Stimulated activated CD4-positive, alpha-beta T cell treated with anti-CD3 and anti-CD28 coated beads, Interleukin-2, amount 100 ng/mL, for 24 hours (primary cell): ENCODE results near the gene EFNB2.

Source experiments
- DNase-seq, 2 donors: peaks; one replicate each; pipeline ENCODE4 v3.0.0-alpha.2; 2020

The EFNB2 gene

DNA sequence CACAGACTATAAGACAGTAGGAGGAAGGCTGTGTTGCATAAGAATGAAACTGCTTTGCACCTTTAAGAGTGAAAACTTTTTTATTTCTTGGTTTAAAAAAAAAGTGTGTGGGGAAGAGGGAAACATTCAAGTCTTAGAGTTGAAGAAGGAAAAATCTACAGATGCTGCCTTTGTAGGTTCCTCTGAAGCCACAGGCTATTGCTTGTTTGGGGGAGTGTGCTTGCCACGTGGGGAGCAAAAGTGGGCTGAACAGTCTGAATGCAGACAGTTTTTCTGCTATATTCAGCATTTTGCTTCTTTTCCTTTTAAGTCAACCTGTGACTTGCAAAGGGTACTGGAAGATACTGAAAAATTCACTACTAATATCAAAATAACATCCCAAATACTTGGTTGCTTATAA lies 36.9 kb downstream of the EFNB2 start:
- DNase-seq: no peak

DNA sequence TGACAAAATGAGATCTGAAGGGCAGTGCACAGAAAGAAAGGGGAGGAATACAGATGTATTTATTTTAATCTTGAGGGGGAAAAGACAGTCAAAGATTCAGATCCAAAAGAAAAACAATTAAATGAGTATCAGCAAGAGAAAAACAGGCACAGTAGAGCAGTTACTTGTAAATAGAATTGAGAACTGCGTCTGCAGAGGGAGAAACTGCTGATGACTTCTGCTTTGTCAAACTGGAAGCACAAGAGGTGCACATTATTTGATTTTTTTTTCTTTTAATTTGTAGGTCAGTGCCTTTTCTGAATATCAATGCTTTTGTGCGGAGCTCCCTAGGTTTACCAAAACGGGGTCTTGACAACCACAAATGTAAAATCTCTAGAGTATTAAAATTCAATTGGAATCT lies 37.3 kb downstream of the EFNB2 start:
- DNase-seq: no peak

DNA sequence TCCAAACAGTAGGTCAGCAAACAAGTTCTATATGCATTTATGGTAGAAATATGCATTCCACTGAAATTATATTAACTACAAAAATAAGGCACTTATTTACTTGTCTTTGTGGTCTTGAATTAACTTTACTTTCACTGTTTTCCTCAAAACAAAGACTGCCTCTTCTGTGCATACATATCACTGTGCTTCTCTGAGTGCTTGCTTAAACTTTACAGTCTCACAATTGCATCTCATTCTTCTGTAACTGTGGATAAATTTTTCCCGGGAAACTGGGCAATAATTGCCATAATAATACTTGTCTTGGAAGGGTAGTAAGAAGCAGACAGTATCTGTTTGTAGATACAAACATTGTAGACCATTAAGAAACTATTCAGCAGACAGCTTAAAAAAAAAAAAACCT lies 38.4 kb downstream of the EFNB2 start:
- no peak for DNase-seq

DNA sequence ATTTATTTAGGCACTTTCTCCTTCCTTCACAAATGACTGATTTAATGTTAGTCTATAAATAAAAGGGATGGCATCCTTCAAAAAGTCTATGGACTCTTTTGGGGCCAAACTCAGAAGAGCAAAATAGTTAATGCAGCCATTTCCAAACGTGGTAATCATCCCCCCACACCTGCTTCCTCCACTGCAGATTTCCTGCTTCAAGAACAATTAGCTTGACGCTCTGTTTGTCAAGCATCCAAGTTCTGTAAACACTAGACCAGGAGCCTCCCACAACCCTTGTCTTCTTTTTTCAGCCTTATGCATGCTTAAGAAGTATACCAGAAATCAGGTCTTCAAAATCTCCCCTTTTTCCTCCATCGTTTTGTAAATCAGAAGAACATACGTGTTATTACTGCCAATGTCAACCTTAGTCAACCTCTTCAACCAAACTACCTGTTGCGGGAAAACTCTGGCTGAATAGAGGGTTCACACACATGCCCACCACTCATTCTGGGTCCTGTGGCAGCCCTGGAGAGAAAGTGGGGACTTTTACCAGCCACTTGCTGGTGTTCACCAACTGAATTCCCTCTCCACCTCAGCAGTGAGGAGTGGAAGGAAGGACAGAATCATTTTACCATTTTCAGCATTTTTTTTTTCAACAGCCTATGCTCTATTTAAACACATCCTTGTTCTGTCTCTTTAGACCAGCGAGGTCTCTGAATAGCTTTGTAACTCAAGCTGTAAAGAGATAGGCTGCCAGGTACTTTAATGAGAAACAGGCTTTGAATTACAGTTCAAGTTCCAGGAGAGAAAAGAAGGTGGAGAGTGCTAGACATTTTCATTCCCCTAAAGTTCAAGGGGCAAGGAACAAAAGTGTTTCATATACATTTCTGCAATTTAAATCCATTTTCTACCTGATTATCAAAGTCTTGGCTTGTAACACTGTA lies 39.1 kb downstream of the EFNB2 start:
- DNase-seq: no peak

DNA sequence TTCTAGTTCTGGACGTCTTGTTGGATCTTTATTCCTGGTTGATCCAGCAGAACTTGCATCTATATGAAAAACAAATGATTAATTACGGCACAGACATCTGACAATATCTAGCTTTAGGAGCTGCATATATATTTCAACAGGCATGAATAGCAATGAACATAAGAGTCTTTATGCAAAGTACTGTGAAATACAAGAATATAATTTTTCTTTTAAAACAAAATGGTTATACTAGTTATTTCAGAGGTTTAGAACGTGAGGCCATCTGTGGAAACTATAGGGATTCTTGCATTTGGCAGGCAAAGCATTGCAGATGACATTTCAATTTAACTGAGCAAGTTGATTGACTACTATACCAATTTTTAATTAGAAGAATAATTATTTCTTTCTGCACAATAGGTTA lies 40.5 kb downstream of the EFNB2 start:
- no peak for DNase-seq

DNA sequence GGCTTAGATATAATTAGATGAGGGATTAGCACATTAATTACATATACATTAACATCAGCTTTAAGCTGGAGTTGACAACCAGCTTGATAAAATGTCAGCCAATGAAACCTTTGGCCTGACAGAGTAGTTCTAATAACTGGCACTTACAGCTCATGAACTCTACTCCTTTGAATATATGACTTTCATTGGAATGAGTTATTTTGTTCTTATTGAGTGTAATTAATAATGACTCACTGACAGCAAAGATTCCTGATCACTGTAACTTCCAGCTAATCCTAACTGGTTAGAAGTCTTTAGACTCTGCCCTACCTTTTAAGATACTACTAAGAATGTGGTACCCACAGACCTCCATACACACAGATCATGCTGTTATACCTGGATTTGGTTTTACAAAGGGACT lies 41.0 kb downstream of the EFNB2 start:
- DNase-seq: no peak

DNA sequence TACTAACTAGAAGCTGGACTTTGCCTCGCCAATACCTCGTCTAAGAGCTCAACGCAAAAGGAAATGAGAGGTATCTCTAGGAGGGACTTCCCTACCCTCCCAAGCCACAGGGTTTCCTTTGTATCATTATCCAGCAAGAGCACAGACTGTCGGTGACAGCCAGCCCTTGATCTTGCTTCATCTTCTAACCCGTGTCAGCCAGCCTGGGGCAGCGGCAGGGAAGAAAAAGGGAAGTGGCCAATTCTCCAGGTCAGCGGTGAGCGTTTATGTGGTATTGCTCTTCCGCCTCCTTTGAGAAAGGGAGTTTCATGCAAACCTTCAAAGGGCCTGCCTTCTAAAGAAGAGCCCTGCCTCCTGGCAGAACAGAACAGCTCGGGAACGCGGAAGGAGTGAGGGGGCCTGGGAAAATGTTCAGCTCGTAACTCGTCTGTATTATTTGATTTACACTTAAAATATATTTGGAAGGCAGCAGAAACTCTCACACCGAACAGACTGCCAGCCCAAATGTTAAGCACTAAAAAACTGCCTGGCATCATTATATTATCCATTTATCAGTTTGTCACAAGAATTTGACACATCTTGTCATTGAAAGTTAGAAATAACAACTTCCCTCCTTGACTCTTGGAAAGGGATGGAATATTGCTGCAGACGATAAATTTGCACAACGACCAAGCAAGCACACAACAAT lies 41.8 kb downstream of the EFNB2 start:
- DNase-seq: no peak

DNA sequence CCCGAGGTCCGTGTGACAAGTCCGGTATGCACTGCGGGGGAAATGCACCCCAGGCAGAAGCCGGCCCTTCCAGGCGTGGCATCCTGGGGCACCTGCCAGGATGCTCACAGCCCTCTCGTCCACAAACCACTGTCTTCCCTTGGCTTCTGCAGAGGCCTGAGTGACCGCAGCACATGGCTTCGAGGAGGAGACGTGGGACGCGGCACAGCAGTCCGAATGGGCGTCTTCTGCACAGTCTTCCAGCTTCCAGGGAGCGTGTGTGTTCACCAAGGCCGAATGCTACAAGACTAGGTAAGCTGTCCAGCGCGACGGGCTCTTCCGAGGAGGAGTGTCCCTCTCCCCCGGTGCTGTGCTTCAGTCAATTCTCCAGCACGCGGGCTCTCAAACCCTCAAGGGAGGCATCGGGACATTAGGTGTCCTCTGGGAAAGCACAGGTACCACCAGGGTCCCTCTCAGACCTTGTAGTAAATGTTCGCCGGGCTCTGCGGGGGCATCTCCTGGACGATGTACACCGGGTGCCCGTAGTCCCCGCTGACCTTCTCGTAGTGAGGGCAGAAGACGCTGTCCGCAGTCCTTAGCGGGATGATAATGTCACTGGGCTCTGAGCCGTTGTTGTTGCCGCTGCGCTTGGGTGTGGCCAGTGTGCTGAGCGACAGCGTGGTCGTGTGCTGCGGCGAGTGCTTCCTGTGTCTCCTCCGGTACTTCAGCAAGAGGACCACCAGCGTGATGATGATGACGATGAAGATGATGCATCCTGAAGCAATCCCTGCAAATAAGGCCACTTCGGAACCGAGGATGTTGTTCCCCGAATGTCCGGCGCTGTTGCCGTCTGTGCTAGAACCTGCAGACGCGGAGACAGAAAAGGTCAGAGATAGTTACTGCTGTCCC lies 42.6 kb downstream of the EFNB2 start:
- DNase-seq: no peak

DNA sequence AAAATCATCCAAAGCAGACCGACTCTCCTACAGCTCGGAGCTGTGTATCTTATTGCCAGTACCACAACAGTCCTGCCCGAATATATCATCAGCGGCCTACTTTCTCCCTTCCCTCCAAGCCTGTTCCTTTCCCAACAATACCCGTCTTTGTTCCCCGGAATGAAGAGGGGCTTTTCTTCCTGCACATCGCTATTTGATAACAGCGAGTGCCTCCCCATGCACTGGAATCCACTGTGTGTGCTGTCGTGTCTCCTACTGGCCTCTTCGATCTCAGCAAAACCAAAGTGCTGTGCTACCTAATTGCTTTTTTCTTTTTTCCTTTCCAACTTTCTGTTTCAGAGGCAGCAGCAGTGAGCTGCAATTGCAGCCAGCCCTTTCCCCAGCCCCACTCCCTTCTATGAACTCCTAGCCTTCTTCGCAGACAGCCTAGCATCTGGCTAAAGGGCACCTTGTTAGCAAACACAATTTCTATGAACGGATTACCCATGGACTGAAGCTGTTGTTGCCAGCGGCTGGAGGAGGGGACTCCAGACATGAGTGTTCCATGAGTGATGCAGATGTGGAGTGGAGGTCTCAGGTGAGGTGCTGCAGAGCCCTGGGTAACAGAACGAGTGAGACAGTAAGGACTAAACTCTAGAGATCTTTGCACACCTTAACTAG lies 43.4 kb downstream of the EFNB2 start:
- DNase-seq: no peak

DNA sequence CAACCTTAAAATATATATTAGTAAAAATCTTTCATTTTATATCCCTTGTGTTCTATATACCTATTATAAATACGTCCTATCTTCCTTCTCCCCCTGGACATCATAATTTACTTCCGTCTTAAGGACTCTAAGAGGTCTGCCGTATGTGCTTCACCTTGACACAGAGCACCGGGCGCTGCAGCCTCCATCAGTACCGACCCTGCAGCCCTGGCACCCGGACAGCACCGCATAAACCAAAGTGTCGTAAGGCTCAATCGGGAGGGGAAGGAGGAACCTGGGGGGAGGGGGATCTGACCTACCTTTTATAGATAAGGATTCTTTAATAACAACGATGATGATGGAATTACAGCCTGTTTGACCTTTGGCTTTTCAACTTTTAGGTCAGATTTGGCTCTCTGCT lies 44.0 kb downstream of the EFNB2 start:
- DNase-seq: no peak

DNA sequence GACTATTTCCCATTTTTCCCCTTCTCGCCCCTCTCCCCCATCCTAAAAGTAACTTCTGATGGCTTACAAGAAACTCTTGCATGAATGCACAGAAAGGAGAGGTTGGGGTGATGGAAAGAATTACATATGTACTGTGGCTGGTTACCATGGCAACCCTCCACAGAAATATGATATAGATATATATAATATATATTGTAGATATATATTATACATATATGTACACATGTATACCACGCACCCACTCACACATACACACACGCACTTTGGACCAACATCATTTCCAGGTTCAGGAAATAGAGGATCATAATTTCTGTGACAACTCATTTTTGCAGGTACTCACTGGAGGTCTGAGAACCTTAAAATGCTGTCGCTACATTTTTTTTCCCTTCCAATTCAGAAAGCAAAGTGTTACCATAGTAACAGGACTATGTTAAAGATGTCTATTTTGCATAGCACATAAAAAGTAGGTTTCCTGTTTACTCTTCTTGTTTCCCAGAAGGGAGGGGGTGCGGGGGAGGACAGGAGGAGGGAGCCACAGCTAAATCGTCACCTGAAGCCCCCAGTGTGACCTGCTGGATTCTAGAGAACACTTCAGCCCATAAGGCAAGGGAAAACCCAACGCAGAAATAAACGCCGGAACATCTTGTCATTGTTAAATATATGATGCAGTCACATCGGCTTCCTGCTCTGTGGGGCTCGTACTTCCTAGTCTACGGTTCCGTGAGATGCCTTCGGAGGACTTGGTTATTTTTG lies 44.7 kb downstream of the EFNB2 start:
- DNase-seq: no peak

DNA sequence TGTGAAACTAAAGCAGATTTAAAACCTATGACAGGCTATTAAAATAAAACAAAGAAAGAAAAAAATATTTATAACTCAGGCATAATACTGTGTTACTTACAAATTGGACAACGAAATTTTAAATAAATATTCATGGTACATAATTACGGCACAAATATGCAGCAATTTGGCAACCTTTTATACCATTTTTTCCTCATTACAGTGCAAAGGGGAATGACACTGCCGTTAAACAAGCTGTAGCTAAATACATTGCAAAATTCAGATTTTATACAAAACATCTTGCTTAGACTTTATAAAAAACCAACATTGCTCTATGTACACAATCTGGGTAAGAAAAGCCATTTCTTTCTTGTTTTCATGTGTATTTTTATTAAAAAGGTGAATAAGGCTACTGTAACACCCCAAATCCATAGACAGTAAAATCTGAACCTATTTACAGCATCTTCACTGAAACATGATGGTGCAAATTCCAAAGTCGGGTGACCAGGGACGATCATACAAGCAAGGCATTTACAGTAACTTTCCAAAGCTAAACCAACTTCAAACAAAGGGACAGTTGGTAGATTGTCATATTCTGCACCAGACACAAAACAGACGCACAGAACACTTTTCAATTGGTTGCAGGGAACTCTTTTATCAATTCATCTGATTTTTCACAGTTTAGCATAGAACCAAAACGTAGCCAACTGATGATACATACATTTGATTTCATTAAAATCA lies 45.5 kb downstream of the EFNB2 start:
- no peak for DNase-seq

DNA sequence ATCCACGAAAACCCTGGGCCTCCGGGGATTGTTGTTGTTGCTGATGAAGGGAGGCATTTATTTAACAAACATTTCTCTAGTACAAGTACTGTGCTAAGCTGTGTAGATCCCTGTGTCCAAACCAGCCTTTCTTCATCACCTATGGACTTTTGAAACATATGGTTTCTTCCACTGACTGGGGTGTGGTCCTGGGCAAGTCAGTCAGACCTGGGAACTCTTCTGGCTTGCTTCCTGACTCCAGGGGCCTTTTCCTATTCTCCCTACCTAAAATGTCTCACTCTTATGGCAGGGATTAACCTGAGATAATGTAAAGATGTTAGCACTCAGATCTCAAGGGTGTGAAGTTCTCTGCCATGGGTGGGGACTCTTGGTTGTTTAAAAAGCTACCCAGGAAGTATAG lies 46.8 kb downstream of the EFNB2 start:
- DNase-seq: no peak

DNA sequence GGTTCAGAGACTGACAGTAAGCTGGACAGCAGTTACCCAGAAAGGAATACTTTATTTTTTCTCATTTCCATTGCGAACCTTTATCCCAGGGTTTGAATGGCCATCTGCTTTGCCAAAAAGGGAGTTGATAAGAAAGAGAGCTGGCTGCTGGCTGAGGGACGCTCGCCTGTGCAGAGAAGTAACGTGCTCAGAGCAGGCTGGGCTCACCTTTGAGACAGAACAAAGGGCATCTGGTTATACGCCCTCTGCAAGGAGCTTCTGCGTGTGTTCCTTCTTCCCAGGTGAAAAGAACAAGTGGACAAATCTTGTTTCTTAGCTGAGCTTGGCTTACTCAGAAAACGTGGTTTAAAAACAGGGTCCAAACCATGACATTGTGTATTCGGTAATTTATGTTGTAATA lies 47.4 kb downstream of the EFNB2 start:
- DNase-seq: no peak

DNA sequence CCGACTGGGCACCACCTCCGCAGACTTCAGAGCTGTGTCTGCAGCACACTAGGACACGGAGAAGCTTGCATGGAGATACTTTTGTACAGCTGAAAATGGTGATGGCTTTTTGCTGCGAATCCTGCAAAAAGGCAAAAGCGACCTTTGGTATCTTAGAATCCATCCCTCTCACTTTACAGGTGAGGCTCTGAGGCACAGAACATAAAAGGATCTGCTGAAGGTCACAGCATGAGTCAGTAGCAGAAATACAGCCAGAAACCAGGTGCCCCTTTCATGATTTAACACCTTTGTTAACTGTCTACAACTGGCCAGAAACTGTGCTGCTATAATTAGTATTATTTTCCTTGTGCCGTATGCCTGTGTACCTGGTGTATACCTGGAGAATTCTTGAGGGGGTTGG lies 48.3 kb downstream of the EFNB2 start:
- no peak for DNase-seq

DNA sequence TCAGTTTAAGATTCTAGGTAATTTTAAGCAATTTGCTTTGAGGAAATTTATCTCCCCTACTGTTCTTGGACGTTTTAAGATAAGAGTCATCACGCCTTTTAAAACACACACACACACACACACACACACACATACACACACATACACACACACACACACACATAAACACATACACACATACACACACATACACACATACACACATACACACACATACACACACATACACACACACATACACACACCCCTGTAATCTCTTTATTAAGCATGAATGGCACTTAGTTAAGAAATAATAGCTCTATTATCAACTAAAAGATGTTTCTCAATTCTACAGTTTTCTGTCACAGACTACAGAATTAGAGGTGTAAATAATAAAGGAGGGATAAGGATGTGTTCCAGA lies 49.2 kb downstream of the EFNB2 start:
- DNase-seq: no peak

DNA sequence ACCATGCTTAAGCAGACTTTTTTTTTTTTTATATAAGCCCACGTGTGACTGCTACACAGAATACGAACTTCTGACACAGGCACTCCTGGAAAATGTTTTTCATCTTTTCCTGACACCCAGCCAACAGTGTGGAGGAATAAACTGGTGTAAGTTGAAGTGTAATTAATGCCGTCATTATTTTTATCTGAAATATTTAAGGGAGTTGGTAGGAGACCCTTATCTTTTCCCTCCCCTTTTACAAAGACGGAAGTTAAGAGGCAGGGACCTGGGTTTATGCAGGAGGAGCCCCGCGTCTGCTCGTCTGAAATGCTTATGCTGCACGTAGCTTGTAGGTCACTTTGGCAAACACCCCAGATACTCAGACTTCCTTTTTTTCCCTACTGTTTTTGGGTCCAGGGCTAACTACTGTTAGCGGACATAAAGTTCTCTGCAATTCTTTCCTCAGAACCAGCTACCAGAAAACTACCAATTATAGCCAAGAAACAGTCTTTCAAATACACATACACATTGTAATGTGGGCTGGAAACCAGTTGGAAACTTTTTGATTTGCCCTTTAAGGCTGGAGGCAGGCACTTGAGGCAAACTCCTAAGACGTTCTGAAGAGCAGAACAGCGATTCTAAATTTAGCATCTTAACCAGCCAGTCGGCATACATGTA lies 50.8 kb downstream of the EFNB2 start:
- no peak for DNase-seq

DNA sequence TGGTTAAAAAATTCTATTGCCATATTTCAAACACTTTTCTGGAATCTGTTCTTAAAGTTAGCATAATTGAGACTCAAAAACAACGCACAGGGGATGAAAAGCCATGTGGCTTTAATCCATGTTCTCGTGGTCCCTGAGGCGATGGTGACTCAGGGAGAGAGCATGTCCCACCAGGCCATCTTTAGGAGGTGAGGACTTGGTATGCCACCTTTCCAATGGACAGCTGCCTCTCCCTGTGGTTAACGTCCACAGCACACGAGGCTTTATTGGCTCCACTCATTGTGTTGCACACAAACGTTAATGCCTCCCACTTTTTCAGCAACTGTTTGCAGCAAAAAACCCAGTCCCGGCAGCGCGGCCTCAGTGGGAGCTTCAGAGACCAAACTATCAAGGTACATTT lies 51.4 kb downstream of the EFNB2 start:
- no peak for DNase-seq

DNA sequence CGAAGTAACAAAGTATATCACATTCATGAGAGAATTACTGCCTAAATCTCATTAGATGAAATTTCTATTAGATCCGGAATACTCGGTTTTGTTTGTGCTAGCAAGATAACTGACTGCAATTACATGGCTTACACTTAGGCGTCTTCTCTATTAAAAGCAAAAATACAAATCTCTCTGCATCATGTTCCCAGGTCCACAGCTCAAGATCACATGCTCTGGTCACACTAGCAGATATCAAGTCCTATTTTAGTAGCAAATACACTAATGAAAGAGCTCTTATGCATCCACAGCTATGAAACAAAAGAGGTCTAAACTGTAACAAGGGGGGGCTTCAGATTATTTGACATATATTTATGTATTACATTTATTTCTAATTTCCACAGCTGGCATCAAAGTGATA lies 53.5 kb downstream of the EFNB2 start:
- DNase-seq: no peak

DNA sequence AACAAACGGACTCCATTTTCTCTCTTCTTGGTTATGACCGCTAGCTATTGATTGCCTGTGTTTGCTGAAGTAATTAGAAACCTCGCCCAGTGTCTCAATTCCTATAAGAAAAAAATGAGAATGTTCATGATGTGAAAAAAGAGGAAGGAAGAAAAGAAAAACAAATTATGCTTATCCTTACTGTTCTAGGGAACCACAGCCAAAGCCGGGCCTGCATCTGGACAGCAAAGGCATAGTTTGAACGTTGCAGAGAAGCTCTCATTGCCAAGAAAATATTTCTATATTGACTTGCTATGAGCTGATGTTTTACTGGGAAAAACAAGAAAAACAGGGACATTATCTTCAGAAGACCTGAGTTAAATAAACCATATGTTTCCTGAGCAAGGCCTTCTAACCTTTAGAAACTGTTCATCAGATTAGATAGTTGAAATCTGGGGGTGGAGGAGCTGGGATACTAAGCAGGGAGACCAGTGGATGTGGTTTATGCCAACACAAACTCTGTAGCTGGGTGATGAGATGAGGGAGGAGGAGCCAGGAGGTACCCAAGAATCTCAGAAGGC lies 55.0 kb downstream of the EFNB2 start:
- no peak for DNase-seq

DNA sequence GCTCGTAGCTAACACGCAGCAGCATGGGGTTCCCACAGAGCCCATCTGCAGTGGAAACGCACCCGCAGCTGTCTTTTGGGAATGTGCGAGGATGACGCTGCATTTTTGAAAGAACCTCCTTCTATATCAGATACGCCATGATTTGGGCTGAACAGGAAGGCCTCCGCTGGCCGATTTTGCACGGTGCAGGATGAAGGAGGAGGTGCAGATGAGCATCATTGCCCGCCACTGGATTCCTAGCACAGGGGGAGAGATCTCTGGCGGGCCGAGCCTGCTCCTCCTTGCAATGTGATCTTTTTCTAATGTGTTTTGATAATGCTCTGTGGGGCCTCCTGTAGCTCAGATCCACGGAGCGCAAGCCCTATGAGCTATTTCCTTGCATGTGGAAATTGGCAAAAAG lies 55.5 kb downstream of the EFNB2 start:
- no peak for DNase-seq
